Thymus (tissue), 11 donors: ENCODE results near the gene SUGCT. TPM values are rescaled to one million over a fixed set of nuclear protein-coding genes. Genes with fewer than 3 reads are reported as not detected.
A peak's percentile ranks its signal among the peaks of the same experiment; 100 is the strongest.

ENCODE experiments used
- DNase-seq, 9 donors: peaks; one replicate each; pipeline ENCODE4 v3.0.0-alpha.2; 2013; ENCODE audit warnings: low spot score in 9 of 9, low read depth in 6 of 9, missing footprints in 1 of 9
- H3K27ac ChIP-seq, 2 donors: one replicate each; pipeline ENCODE4 v1.5.1; 2013; ENCODE audit warnings: control low read depth in 1 of 2, low read depth in 1 of 2, low read length in 1 of 2, mild to moderate bottlenecking in 1 of 2, moderate library complexity in 1 of 2
- H3K27me3 ChIP-seq, 2 donors: one replicate each; pipeline ENCODE4 v1.5.1; 2013; ENCODE audit warnings: low read length in 1 of 2; ENCODE audit not compliant: control insufficient read depth in 2 of 2, insufficient read depth in 1 of 2
- H3K36me3 ChIP-seq, 2 donors: one replicate each; pipeline ENCODE4 v1.5.1; 2013; ENCODE audit warnings: low read length in 1 of 2, mild to moderate bottlenecking in 1 of 2, moderate library complexity in 1 of 2; ENCODE audit not compliant: control insufficient read depth in 2 of 2, insufficient read depth in 2 of 2
- H3K4me1 ChIP-seq, 2 donors: one replicate each; pipeline ENCODE4 v1.5.1; 2013; ENCODE audit warnings: low read length in 2 of 2; ENCODE audit not compliant: control insufficient read depth in 2 of 2, insufficient read depth in 2 of 2
- H3K4me3 ChIP-seq, 2 donors: one replicate each; pipeline ENCODE4 v1.5.1; 2013; ENCODE audit warnings: low read length in 2 of 2, control low read depth in 1 of 2, mild to moderate bottlenecking in 1 of 2
- H3K9me3 ChIP-seq, 2 donors: one replicate each; pipeline ENCODE4 v1.5.1; 2013; ENCODE audit warnings: low read length in 1 of 2, mild to moderate bottlenecking in 1 of 2; ENCODE audit not compliant: control insufficient read depth in 2 of 2, insufficient read depth in 1 of 2
- WGBS: extraction: QIAGEN DNeasy Blood & Tissue Kit; methylation state at CpG from one replicate; pipeline ENCODE4 v1.1.7; 2013; 5-methylcytosine and 5-hydroxymethylcytosine counted together
- polyA plus RNA-seq: library from polyadenylated mRNA; stranded (reverse); fragments of 200-250 nt; gene quantifications from one replicate; pipeline ENCODE4 v1.2.3, GENCODE V29; 2013
- total RNA-seq: library from RNA; stranded (reverse); fragments of 120-200 nt; gene quantifications from one replicate; pipeline ENCODE4 v1.2.4, GENCODE V29; 2013
- donor health status: healthy.

The SUGCT gene
- total and polyA plus RNA-seq, 2 donors, result 1.6 to 5.5 TPM

DNA sequence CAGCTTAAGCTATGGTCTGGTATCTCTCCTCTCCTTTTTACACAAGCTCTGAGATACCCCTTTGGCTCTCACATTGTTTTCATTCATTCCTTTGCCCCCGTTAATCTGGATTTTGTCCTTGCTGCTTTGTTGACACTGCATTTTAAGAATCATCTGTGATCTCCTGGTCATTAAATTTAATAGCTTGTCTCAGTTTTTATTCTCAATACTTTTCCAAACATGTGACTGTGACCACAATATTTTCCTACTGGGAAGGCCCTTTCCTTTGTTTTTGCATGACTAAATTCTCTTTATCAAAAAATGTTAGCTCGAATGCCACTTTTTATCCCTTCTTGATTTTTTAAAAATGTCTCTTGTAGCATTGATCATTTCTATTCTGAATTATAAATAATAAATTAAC, 171.2 kb downstream of the SUGCT start:
- Histone ChIP-seq H3K4me1 (no peaks in the 10 kb centered on the region), H3K36me3 (no peaks in the 10 kb centered on the region), H3K9me3 (no peaks in the 10 kb centered on the region), H3K27me3 (no peaks in the 10 kb centered on the region), H3K27ac (no peak overlapping the region), H3K4me3 (no peak overlapping the region)
- DNase-seq, result no peak
- WGBS, result 90% methylated on average over 2 of the region's 2 CpGs

DNA sequence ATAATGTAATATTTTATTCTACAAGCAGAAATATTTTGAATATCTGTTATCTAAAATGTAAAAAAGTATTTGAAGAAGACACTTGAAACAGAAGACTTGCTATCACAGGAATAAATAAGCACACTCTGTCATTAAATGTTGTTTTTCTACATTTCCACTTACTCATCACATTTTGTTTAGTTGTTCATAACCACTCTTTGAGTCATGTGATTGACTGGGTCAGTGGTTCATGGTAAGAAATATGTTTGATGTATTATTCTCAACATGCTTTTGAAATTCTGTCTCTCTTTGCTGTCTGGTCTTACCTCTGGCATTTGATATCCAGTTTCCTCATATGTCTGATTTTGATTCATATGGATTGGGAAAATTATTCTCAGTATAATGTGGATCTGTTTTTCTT, 171.8 kb downstream of the SUGCT start:
- H3K36me3 ChIP-seq, result no peaks in the 10 kb centered on the region
- H3K9me3 ChIP-seq, result no peaks in the 10 kb centered on the region
- H3K27me3 ChIP-seq, result no peaks in the 10 kb centered on the region
- DNase-seq, result no peak
- no peak overlapping the region for H3K4me3 ChIP-seq
- no peaks in the 10 kb centered on the region for H3K4me1 ChIP-seq
- no peak overlapping the region for H3K27ac ChIP-seq

DNA sequence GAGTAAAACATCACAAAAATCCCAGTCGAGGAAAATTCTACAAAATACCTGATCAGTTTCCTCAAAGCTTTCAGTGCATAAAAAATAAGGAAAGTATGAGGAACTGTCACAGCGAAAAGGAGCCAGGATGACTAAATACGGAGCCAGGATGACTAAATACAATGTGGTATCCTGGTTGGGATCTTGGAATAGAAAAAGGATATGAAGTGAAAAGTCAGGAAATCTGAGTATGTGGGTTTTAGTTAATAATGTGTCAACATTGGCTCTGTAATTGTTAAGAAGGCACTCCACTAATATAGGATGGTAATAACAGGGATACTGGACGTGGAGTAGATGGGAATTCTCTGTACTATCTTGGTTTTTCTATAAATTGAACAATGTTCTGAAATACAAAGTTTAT, 175.5 kb downstream of the SUGCT start:
- no peaks in the 10 kb centered on the region for H3K9me3 ChIP-seq
- DNase-seq, result no peak
- no peak overlapping the region for H3K4me3 ChIP-seq
- WGBS, result 92% methylated on average over 4 of the region's 4 CpGs
- H3K27me3 ChIP-seq, result no peaks in the 10 kb centered on the region
- no peak overlapping the region for H3K27ac ChIP-seq
- no peaks in the 10 kb centered on the region for H3K36me3 ChIP-seq
- no peaks in the 10 kb centered on the region for H3K4me1 ChIP-seq

DNA sequence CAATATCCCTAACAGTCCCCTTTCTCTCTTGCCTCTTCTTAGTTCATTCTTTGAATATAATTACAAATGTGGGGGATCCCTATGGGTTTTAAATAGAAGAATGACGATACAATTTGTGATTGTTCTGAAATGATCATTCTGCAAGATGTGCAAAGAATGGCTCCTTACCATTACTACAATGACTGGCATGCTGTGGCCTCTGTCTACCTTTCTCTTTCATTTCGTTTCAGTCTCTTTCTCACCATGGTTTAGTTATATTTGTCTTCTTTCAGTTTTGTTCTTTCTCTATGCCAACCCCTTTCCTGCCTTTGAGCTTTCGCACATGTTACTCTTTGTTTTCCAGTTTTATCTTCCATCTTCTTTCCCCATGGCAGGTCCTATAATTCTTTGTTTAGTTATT, 176.5 kb downstream of the SUGCT start:
- no peak for DNase-seq
- Histone ChIP-seq H3K36me3 (no peaks in the 10 kb centered on the region), H3K4me3 (no peak overlapping the region), H3K4me1 (no peaks in the 10 kb centered on the region), H3K9me3 (no peaks in the 10 kb centered on the region), H3K27ac (no peak overlapping the region), H3K27me3 (no peaks in the 10 kb centered on the region)
- WGBS, result 72% methylated on average over 3 of the region's 3 CpGs

DNA sequence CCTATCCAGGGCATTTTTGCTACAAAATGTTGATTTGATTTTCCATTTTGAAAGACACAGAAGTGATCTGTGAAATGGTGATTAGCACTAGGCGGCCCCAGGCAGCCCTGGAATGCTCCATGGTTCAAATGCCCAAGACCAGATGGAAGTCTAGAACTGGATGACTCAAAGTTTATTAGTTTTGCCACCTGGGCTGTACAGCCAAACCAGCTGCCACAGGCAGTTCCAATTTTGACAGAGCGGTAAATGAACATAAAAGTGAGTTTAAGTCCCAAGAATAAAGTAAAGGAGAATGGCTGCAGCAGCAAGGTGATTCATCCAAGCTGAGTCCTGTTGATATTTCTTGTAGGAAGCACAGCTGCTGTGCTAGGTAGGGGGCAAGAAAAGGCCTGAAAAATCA, 180.5 kb downstream of the SUGCT start:
- WGBS, result 94% methylated on average over 2 of the region's 2 CpGs
- Histone ChIP-seq H3K9me3 (no peaks in the 10 kb centered on the region), H3K4me1 (no peaks in the 10 kb centered on the region), H3K36me3 (no peaks in the 10 kb centered on the region), H3K4me3 (no peak overlapping the region), H3K27me3 (no peaks in the 10 kb centered on the region), H3K27ac (no peak overlapping the region)
- no peak for DNase-seq

DNA sequence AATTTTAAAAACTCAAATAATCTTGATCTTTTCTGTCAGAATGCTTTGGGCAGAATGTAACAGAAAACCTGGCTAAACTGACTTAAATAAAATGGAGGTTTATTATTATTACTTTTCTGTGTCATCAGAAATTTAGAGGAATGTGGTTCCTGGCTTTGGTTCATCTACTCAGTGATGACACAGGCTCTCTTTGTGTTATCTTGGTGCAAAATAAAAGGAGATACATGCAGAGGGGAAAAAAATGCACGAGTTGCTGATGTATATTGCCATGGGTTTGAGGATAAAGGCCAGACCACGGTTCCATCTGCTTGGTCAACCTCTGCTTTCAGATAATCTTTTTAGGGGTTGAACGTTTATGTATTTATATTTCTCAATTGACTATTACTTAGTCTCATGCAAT, 181.4 kb downstream of the SUGCT start:
- no peak overlapping the region for H3K4me3 ChIP-seq
- no peak for DNase-seq
- H3K27me3 ChIP-seq, result no peaks in the 10 kb centered on the region
- H3K4me1 ChIP-seq, result no peaks in the 10 kb centered on the region
- no peaks in the 10 kb centered on the region for H3K9me3 ChIP-seq
- no peaks in the 10 kb centered on the region for H3K36me3 ChIP-seq
- no peak overlapping the region for H3K27ac ChIP-seq
- 96% methylated on average over 3 of the region's 3 CpGs for WGBS

DNA sequence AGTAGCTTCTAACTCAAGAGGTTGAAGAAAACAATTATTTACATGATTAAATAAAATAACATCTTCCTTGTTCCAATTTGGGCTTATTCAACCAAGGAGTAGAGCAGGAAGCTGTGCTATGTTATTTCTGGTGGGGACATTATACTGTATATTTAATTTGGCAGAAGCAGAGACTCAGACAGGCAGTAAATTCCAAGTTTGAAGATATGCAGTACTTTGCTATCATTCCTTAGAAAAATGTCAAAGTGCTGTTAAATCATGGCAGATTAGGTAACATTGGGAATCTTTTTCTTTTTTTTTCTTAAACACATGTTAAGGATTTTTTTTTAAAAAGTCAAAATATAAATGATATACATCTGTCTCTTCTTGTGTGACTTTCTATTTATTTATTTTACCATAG, 190.1 kb downstream of the SUGCT start:
- no peaks in the 10 kb centered on the region for H3K4me1 ChIP-seq
- H3K36me3 ChIP-seq, result no peaks in the 10 kb centered on the region
- no peak overlapping the region for H3K27ac ChIP-seq
- no peaks in the 10 kb centered on the region for H3K27me3 ChIP-seq
- H3K4me3 ChIP-seq, result no peak overlapping the region
- DNase-seq, result no peak
- no peaks in the 10 kb centered on the region for H3K9me3 ChIP-seq

DNA sequence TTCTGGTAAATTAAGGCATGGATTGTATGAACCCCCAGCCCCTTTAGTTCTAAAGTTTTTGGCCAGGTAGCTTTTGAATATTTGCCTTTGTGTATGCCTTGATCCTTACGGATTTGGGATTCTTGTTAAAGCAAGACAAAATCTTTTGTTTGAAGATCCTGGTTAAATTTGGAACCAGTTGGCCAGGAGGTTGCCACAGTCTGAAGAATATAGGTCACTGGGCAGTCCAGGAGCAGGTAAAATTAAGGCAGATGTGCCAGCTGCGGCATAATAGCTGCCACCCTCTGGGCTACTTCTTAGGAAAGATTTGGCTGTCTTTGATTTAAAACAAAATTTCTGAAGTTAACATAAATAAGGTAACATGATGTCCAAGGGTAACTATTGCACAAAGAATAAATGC, 192.3 kb downstream of the SUGCT start:
- no peaks in the 10 kb centered on the region for H3K4me1 ChIP-seq
- DNase-seq, result no peak
- no peak overlapping the region for H3K4me3 ChIP-seq
- no peaks in the 10 kb centered on the region for H3K9me3 ChIP-seq
- H3K27me3 ChIP-seq, result no peaks in the 10 kb centered on the region
- H3K27ac ChIP-seq, result no peak overlapping the region
- no peaks in the 10 kb centered on the region for H3K36me3 ChIP-seq
- 98% methylated on average over 2 of the region's 2 CpGs for WGBS

DNA sequence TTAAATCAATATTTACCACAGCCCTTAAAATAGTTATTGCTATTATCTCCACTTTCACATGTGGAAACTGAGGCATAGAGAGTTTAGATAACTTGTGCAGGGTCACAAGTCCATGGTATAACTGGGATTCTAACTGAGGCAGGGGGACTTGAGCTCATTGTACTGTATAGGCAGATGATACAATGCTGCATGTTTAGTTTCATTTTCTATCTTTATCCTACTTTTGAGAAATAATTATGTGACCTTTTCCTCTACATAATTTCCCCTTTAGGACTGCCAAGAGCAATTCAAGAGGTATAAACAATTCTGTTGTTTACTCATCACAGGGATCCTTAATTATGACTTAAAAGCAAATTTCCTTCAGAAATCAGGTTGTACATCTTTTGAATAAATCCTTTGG, 193.1 kb downstream of the SUGCT start:
- no peak overlapping the region for H3K4me3 ChIP-seq
- no peaks in the 10 kb centered on the region for H3K9me3 ChIP-seq
- DNase-seq, result no peak

DNA sequence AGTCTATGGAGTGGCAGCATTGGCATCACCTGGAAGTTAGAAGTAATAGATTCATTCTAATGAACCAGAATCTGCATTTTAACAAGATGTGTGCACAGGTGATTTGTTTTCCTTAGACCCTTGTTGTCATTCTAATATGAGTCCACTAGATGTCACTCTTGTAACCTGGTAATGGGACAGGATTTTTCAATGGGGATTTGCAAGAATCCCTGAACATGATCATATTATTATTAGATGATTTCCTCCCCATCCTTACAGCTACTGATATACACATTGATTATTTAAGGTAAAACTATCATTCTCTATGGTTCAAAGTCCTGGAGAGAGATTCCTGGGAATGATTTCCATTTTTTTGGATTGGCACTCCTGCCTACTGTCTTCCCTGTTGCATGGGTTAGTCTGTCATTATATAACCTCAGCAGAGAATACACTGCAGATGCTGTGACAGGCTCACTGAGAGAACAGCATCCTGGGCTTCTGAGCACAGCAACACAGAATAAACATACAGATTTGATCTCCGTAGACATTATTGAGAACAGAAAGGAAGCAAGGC, 194.9 kb downstream of the SUGCT start:
- H3K27me3 ChIP-seq, result no peaks in the 10 kb centered on the region
- H3K27ac ChIP-seq, result no peak overlapping the region
- 93% methylated on average over 1 of the region's 1 CpG for WGBS
- H3K4me3 ChIP-seq, result no peak overlapping the region
- H3K9me3 ChIP-seq, result no peaks in the 10 kb centered on the region
- no peaks in the 10 kb centered on the region for H3K36me3 ChIP-seq
- no peaks in the 10 kb centered on the region for H3K4me1 ChIP-seq
- DNase-seq, result peak in 8 of 9 donors; percentile 8 to 65 (median 34)

More for the DNA sequence above, 193.1 kb downstream of the SUGCT start:
- H3K27me3 ChIP-seq, result no peaks in the 10 kb centered on the region
- no peaks in the 10 kb centered on the region for H3K36me3 ChIP-seq
- no peak overlapping the region for H3K27ac ChIP-seq
- no peaks in the 10 kb centered on the region for H3K4me1 ChIP-seq
